CD1c-positive myeloid dendritic cell (primary cell): ENCODE data around the gene MS4A18.
A peak's percentile ranks its signal among the peaks of the same experiment; 100 is the strongest.

Experiments used
- DNase-seq: peaks from one replicate; pipeline ENCODE4 v3.0.0-alpha.2; 2016; ENCODE audit errors: extremely low spot score

Gene MS4A18

GRCh38 chr11:60767388-60767811, 42.9 kb downstream of the MS4A18 start:
- peak; percentile 16 for DNase-seq

- DNase-seq = no peak
Measured at GRCh38 chr11:60768202-60768601, 43.7 kb downstream of the MS4A18 start.

GRCh38 chr11:60769273-60769672, 44.8 kb downstream of the MS4A18 start:
- DNase-seq = no peak

- no peak for DNase-seq
Measured at GRCh38 chr11:60769811-60770210, 45.3 kb downstream of the MS4A18 start.

- DNase-seq = no peak
Measured at GRCh38 chr11:60771146-60771545, 46.6 kb downstream of the MS4A18 start.

- no peak for DNase-seq
Measured at GRCh38 chr11:60771879-60772525, 47.5 kb downstream of the MS4A18 start.

- DNase-seq = no peak
Measured at GRCh38 chr11:60772666-60773065, 48.1 kb downstream of the MS4A18 start.

- no peak for DNase-seq
Measured at GRCh38 chr11:60774726-60775125, 50.2 kb downstream of the MS4A18 start.

GRCh38 chr11:60775420-60775961, 51.0 kb downstream of the MS4A18 start:
- peak; percentile 90 for DNase-seq

- DNase-seq = no peak
Measured at GRCh38 chr11:60776167-60776566, 51.6 kb downstream of the MS4A18 start.

GRCh38 chr11:60777106-60777505, 52.6 kb downstream of the MS4A18 start:
- DNase-seq = no peak

- no peak for DNase-seq
Measured at GRCh38 chr11:60777572-60777971, 53.1 kb downstream of the MS4A18 start.

- DNase-seq = no peak
Measured at GRCh38 chr11:60780065-60780464, 55.5 kb downstream of the MS4A18 start.

GRCh38 chr11:60780774-60781173, 56.3 kb downstream of the MS4A18 start:
- no peak for DNase-seq

GRCh38 chr11:60781286-60781980, 56.9 kb downstream of the MS4A18 start:
- DNase-seq = no peak

GRCh38 chr11:60781981-60782316, 57.4 kb downstream of the MS4A18 start:
- DNase-seq = no peak

GRCh38 chr11:60782393-60783140, 58.0 kb downstream of the MS4A18 start:
- DNase-seq = no peak

GRCh38 chr11:60783141-60783484, 58.6 kb downstream of the MS4A18 start:
- DNase-seq = no peak

- no peak for DNase-seq
Measured at GRCh38 chr11:60783911-60784310, 59.4 kb downstream of the MS4A18 start.

GRCh38 chr11:60785136-60785535, 60.6 kb downstream of the MS4A18 start, which contains the start of gene MS4A10:
Gene MS4A10, plus strand, starts transcription at chr11:60785333. Its CDS starts 5,003 bp downstream, at chr11:60790336.
- no peak for DNase-seq

GRCh38 chr11:60785806-60786361, 61.4 kb downstream of the MS4A18 start:
- no peak for DNase-seq

GRCh38 chr11:60786811-60787567, 62.5 kb downstream of the MS4A18 start:
- DNase-seq = no peak
